A673 (cell line): Measurements from ENCODE around the gene PHKG1. TPM values are rescaled to one million over a fixed set of nuclear protein-coding genes. Genes with fewer than 3 reads are reported as not detected.
"Not testable (repeated sequence)": the region's sequence is repeated elsewhere in the genome, so short reads cannot be mapped to it uniquely, and the experiment has no call there.

Source experiments
- BruUV-seq: library from RNA; stranded (reverse); fragments of 400-500 nt; replicated peaks from 2 replicates; lab custom pipeline; 2021; lab: Mats Ljungman, UMichigan
- CTCF ChIA-PET: fragments of 300-600 bp; sonication (Branson Sonifier 250); formaldehyde crosslinking; loops from one replicate; lab custom pipeline; 2022; ENCODE audit warnings: antibody characterized with exemption; lab: Charles Lee
- POLR2A ChIA-PET: fragments of 300-600 bp; sonication (Branson Sonifier 250); formaldehyde crosslinking; loops from one replicate; lab custom pipeline; 2022; ENCODE audit warnings: antibody characterized with exemption; ENCODE audit not compliant: low non-redundant PET; lab: Charles Lee
- DNase-seq: peaks from one replicate; pipeline ENCODE4 v3.0.0-alpha.2; 2015; ENCODE audit warnings: low spot score
- H3K27ac ChIP-seq: fragments of 200-600 bp; sonication (generic); 2 replicates; pipeline ENCODE4 v1.5.1; 2016; ENCODE audit warnings: mixed run types, low read depth, mild to moderate bottlenecking, mixed read lengths, antibody characterized with exemption, low read length; ENCODE audit not compliant: poor library complexity, severe bottlenecking
- H3K27me3 ChIP-seq: fragments of 200-600 bp; sonication (generic); replicated peaks from 2 replicates; pipeline ENCODE4 v1.6.1; 2017; ENCODE audit warnings: mixed run types, low read depth, mild to moderate bottlenecking, mixed read lengths, antibody characterized with exemption, low read length; ENCODE audit not compliant: insufficient read depth, poor library complexity
- H3K36me3 ChIP-seq: fragments of 200-600 bp; sonication (generic); 2 replicates; pipeline ENCODE4 v1.6.1; 2016; ENCODE audit warnings: mixed run types, mild to moderate bottlenecking, mixed read lengths, antibody characterized with exemption, low read length; ENCODE audit not compliant: insufficient read depth, poor library complexity, severe bottlenecking
- H3K4me1 ChIP-seq: fragments of 200-600 bp; sonication (generic); 2 replicates; pipeline ENCODE4 v1.6.1; 2017; ENCODE audit warnings: mixed run types, mild to moderate bottlenecking, mixed read lengths, antibody characterized with exemption, low read length; ENCODE audit not compliant: insufficient read depth, poor library complexity, severe bottlenecking
- H3K4me3 ChIP-seq: fragments of 200-600 bp; sonication (generic); 2 replicates; pipeline ENCODE4 v1.5.1; 2016; ENCODE audit warnings: low read depth, mixed run types, mild to moderate bottlenecking, mixed read lengths, low read length; ENCODE audit not compliant: poor library complexity, severe bottlenecking
- H3K9me3 ChIP-seq: fragments of 200-600 bp; sonication (generic); 2 replicates; pipeline ENCODE4 v1.6.1; 2016; ENCODE audit warnings: mixed run types, low read depth, mild to moderate bottlenecking, mixed read lengths, antibody characterized with exemption, low read length; ENCODE audit not compliant: poor library complexity, severe bottlenecking
- EZH2 ChIP-seq: fragments of 200-600 bp; sonication (generic); IDR thresholded peaks from 2 replicates; pipeline ENCODE4 v1.6.1; 2017; ENCODE audit warnings: borderline replicate concordance, low read depth, mild to moderate bottlenecking, mixed read lengths, antibody characterized with exemption, low read length; ENCODE audit not compliant: poor library complexity, severe bottlenecking
- intact Hi-C: fragments of 100-400 bp; cut with micrococcal nuclease; formaldehyde crosslinking; loops from one replicate; pipeline ENCODE4 v1.10.0; 2022; ENCODE audit not compliant: unreplicated experiment
- total RNA-seq: library from RNA; stranded (reverse); gene quantifications from 2 replicates; pipeline ENCODE4 v1.2.3, GENCODE V29; 2021
- TF ChIP-seq, protein P1 (sequence below): fragments of 300-800, 200-600 bp; sonication (generic); conservative IDR thresholded peaks from 2 replicates; pipeline ENCODE4 v1.5.1; 2017; ENCODE audit warnings: low read depth, mild to moderate bottlenecking, antibody characterized with exemption, low read length, moderate library complexity, mixed read lengths

The PHKG1 gene
- total RNA-seq, 1 experiment from 2014 or later = 2.0 TPM

DNA sequence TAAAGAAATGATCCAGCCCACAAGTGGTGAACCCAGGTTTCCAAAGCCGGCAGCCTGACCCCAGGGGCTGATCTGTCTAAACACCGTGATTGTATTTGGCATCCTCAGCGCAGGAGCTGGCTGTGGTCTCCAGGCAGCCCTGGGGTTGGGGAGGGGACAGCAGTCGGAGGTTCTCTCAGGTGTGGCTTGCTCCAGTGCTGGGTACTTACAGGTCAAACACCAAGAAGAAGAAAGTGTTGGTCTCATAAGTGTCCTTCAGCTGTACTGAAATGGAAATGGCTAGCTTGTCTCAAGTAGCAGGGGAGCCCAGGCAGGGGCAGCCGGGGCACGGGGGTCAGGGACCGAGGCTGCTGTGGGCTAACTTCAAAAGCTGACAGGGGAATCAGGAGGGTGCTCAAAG is 6.0 kb downstream of the PHKG1 start:
- no peaks in the 10 kb centered on the region for H3K36me3 ChIP-seq
- no peak overlapping the region for H3K4me3 ChIP-seq
- POLR2A ChIA-PET = interaction anchor here (0.5 to 0.7 kb wide), 3 partner anchors 10 to 120 kb away, joined by 4 to 5 read pairs (median 4); partner anchors contain the start of gene CHCHD2
- H3K9me3 ChIP-seq = no peaks in the 10 kb centered on the region
- no peak overlapping the region for H3K27ac ChIP-seq
- intact Hi-C loops = no loop called here
- no peak for DNase-seq
- H3K4me1 ChIP-seq = no peaks in the 10 kb centered on the region
- no peaks in the 10 kb centered on the region for H3K27me3 ChIP-seq
- TF ChIP-seq EZH2 = no peak
- TF ChIP-seq, protein P1, sequence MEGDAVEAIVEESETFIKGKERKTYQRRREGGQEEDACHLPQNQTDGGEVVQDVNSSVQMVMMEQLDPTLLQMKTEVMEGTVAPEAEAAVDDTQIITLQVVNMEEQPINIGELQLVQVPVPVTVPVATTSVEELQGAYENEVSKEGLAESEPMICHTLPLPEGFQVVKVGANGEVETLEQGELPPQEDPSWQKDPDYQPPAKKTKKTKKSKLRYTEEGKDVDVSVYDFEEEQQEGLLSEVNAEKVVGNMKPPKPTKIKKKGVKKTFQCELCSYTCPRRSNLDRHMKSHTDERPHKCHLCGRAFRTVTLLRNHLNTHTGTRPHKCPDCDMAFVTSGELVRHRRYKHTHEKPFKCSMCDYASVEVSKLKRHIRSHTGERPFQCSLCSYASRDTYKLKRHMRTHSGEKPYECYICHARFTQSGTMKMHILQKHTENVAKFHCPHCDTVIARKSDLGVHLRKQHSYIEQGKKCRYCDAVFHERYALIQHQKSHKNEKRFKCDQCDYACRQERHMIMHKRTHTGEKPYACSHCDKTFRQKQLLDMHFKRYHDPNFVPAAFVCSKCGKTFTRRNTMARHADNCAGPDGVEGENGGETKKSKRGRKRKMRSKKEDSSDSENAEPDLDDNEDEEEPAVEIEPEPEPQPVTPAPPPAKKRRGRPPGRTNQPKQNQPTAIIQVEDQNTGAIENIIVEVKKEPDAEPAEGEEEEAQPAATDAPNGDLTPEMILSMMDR = no peak
- no TSS peak for BruUV-seq
- CTCF ChIA-PET = no interaction called here

DNA sequence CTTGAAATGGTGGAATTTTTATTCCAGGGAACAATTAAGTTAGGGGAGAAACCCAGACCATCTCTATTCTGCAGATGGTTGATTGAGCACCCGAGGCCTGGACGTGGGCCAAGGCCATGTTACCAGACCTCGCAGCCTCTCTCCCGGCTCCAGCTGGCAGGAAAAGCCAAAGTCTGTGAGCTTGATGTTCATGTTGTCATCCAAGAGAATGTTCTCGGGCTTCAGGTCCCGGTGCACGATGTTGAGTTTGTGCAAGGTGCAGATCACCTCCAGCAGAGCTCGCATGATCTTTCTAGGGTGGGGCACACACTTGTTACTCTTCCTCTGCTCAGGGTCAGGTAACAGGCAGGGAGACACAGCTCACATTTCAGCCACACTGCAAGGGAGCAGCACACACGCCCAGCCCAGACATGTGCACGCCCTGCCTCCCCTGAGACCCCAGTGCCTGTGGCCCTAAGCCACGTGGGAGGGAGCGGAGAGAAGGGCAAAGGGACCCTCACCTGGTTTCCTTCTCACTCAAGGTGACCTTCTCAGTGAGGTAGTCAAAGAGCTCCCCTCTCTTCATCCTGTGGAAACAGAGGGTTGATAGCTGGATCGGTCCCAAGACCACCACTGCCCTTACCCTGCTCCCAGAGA is 9.5 kb downstream of the PHKG1 start:
- TF ChIP-seq, protein P1 = no peak
- TF ChIP-seq EZH2 = no peak
- ChIA-PET POLR2A (no interaction called here), CTCF (no interaction called here)
- intact Hi-C loops = no loop called here
- Histone ChIP-seq H3K27ac (no peak overlapping the region), H3K9me3 (no peaks in the 10 kb centered on the region), H3K4me3 (no peak overlapping the region), H3K4me1 (no peaks in the 10 kb centered on the region), H3K27me3 (no peaks in the 10 kb centered on the region), H3K36me3 (peaks cover 10% of the 10 kb centered on the region)
- no peak for DNase-seq
- no TSS peak for BruUV-seq

DNA sequence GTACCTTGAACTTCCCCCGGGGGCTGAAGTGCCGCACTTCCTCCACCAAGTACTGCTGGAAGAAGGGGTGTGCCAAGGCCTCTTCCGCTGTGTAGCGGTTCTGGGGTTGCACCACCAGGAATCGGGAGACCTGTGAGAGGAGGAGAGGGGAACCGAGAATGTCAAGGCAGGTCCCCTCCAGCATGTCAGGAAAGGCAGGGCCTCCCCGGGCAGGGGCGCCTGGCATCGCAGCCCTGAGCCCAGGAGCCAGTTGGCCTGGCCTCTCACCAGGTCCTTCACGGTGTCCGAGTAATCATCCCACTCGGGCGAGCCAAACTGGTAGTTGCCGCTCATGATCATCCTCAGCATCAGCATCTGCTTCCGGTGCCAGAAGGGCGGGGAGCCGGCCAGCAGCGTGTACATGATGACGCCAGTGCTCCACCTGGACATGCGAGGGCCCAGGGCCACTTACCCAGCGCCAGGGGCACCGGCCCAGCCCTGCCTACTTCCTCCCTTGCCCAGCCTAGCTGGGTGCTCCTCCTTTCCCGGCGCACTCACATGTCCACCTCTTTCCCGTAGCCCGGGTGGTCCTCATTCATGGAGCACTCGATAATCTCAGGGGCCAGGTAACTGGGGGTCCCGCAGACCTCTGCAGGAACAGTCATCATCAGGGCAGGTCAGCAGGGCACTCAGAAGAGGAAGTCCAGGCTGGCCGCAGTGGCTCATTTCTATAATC is 11.0 kb downstream of the PHKG1 start:
- CTCF ChIA-PET = no interaction called here
- BruUV-seq = no TSS peak

DNA sequence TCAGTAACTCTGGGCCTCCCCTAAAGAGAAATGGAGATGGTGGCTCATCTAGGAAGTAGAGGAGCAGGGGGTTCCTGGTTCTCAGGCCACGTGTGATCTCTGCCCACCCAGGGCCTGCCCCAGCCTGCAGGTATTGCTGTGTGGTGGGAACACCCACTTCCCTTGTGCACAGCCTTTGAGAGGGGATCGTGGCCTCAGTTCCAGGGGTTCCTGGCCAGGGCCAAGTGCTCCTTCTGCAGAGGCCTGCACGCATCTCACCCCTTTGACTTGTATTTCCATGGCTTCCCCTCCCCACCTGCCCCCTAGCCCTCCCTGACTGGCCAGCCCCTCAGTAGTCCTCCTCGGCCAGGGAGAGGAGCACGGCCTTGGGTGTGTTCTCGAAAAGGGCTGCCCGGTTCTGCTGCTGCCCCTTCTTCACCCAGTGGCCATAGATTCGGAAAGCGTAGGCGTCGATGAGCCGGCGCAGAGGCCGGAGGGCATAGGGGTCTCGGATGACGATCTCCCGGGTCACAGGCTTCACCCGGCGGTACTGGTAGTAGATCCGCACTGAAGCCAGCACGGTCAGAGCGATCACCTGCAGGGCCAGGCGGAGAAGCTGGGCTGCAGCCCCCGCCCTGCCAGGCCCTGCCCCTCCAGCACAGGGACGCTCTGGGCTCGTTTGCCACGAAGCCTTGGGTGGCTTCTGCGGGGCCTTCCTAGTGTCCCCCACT is 11.9 kb downstream of the PHKG1 start:
- H3K36me3 ChIP-seq = peaks cover 21% of the 10 kb centered on the region
- BruUV-seq, DNase-seq, H3K4me3 ChIP-seq, intact Hi-C loops, H3K9me3 ChIP-seq, CTCF ChIA-PET, H3K27ac ChIP-seq, H3K27me3 ChIP-seq, H3K4me1 ChIP-seq, POLR2A ChIA-PET: not testable (repeated sequence)

More for the DNA sequence above, 11.0 kb downstream of the PHKG1 start:
- TF ChIP-seq, protein P1 = no peak
- TF ChIP-seq EZH2 = no peak
- peaks cover 16% of the 10 kb centered on the region for H3K36me3 ChIP-seq
- H3K4me3 ChIP-seq = no peak overlapping the region
- intact Hi-C loops = no loop called here
- H3K27ac ChIP-seq = no peak overlapping the region
- POLR2A ChIA-PET = no interaction called here
- H3K9me3 ChIP-seq = no peaks in the 10 kb centered on the region
- DNase-seq = no peak
- no peaks in the 10 kb centered on the region for H3K27me3 ChIP-seq
- H3K4me1 ChIP-seq = no peaks in the 10 kb centered on the region
